ENCODE measurements around the gene SDC4. TPM values are rescaled to one million over a fixed set of nuclear protein-coding genes. Genes with fewer than 3 reads are reported as not detected.

SDC4 gene
- total and polyA plus RNA-seq, 8 donors: 183 to 329 (median 206) TPM

- intact Hi-C loops (cut with DNase I): no loop called here
- H3K9me3 ChIP-seq: no peaks in the 10 kb centered on the region
- peaks cover 8 to 23% of the 10 kb centered on the region in 2 donors for H3K4me1 ChIP-seq
- H3K27ac ChIP-seq: no peak overlapping the region
- no peak for ATAC-seq
- DNase-seq: no peak
- H3K36me3 ChIP-seq: no peaks in the 10 kb centered on the region
- peaks cover 0 to 41% of the 10 kb centered on the region in 2 donors for H3K27me3 ChIP-seq
- TF ChIP-seq CTCF (IDR thresholded peaks at IDR 0.05): no peak
- no peak overlapping the region for H3K4me3 ChIP-seq
Measured at GRCh38 chr20:45291526-45291925, 56.7 kb downstream of the SDC4 start.

- peak; percentile 88 for ATAC-seq
- H3K4me3 ChIP-seq: no peak overlapping the region
- peaks cover 8 to 23% of the 10 kb centered on the region in 2 donors for H3K4me1 ChIP-seq
- intact Hi-C loops (cut with DNase I): no loop called here
- H3K36me3 ChIP-seq: no peaks in the 10 kb centered on the region
- peaks cover 0 to 41% of the 10 kb centered on the region in 2 donors for H3K27me3 ChIP-seq
- no peak overlapping the region for H3K27ac ChIP-seq
- peak; percentile 59 to 90 (median 78) for DNase-seq
- H3K9me3 ChIP-seq: no peaks in the 10 kb centered on the region
- TF ChIP-seq CTCF (IDR thresholded peaks at IDR 0.05): peak; percentile 82 to 93
Measured at GRCh38 chr20:45290677-45291355, 57.4 kb downstream of the SDC4 start.

DNA sequence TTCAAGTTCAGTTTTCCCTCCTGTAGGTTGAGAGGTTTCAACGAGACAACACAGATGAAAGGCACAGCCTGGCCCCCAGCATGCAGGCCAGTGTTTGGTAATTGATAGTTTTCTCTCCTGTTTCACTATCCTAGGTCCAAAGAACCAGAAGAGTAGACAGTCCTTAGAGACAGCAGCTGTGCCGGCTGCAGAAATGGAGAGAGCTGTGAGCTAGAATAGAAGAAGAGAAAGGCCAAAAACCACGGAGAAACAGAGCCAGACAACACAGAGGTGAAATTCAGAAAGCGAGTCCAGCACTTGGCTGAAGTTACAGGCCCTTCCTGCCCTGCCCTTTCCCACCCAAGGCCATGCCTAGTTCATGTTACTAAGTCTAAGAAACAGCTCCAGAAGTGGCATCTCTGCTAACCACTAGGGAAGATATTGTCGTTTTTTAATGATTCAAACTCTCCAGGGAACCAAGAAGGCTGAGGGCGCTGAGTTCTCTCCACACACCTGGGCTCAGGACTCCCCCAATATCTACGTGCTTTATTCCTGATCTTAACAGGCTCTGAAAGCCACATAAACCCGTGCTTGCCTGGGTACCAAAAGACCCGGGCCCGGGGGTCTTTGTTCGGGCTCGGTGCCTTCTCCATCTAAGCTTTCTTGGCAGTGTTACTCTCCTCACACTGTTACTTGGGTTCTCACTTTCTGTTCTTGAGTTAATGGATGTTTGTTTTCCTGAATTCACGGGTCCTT, 58.1 kb downstream of the SDC4 start:
- Histone ChIP-seq H3K4me3 (no peak overlapping the region), H3K36me3 (no peaks in the 10 kb centered on the region), H3K27ac (no peak overlapping the region), H3K9me3 (no peaks in the 10 kb centered on the region), H3K4me1 (peaks cover 8 to 23% of the 10 kb centered on the region in 2 donors), H3K27me3 (peaks cover 0 to 35% of the 10 kb centered on the region in 2 donors)
- ATAC-seq (no peak), DNase-seq (no peak)
- intact Hi-C loops (cut with DNase I): no loop called here
- no peak for TF ChIP-seq CTCF (IDR thresholded peaks at IDR 0.05)

- Histone ChIP-seq H3K4me3 (no peak overlapping the region), H3K27ac (no peak overlapping the region), H3K9me3 (no peaks in the 10 kb centered on the region), H3K36me3 (no peaks in the 10 kb centered on the region), H3K27me3 (peaks cover 0 to 24% of the 10 kb centered on the region in 2 donors), H3K4me1 (peaks cover 8 to 23% of the 10 kb centered on the region in 2 donors)
- TF ChIP-seq CTCF (IDR thresholded peaks at IDR 0.05): no peak
- no peak for ATAC-seq
- no peak for DNase-seq
- intact Hi-C loops (cut with DNase I): no loop called here
Measured at GRCh38 chr20:45288860-45289259, 59.4 kb downstream of the SDC4 start.

DNA sequence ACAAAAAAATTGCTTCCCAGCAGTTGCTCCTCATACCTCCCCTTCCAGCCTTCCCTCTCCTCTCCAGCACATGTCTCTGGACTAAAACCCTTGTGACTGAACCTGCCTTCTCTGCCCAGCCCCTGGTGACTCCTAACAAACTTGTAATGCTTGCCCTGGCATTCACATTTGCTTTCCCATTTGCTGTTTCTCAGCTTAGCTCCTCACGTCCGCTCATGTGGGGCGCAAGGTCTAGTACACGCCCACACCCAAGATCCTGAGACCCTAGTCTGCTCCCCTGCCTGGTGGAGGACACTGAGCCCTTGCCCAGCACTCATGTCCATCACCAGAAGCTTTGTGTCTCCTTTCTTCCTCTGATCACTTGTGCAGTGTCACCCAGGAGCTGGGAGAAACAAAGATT, 59.8 kb downstream of the SDC4 start:
- Histone ChIP-seq H3K27me3 (peaks cover 0 to 19% of the 10 kb centered on the region in 2 donors), H3K9me3 (no peaks in the 10 kb centered on the region), H3K27ac (no peak overlapping the region), H3K4me3 (no peak overlapping the region), H3K36me3 (no peaks in the 10 kb centered on the region), H3K4me1 (peaks cover 7 to 21% of the 10 kb centered on the region in 2 donors)
- TF ChIP-seq CTCF (IDR thresholded peaks at IDR 0.05): no peak
- DNase-seq (no peak), ATAC-seq (no peak)
- intact Hi-C loops (cut with DNase I): no loop called here

All from left lung (tissue), 10 donors.